ENCODE measurements around the gene PNN.
"Not testable (repeated sequence)": the region's sequence is repeated elsewhere in the genome, so short reads cannot be mapped to it uniquely, and the experiment has no call there.

PNN gene

DNA sequence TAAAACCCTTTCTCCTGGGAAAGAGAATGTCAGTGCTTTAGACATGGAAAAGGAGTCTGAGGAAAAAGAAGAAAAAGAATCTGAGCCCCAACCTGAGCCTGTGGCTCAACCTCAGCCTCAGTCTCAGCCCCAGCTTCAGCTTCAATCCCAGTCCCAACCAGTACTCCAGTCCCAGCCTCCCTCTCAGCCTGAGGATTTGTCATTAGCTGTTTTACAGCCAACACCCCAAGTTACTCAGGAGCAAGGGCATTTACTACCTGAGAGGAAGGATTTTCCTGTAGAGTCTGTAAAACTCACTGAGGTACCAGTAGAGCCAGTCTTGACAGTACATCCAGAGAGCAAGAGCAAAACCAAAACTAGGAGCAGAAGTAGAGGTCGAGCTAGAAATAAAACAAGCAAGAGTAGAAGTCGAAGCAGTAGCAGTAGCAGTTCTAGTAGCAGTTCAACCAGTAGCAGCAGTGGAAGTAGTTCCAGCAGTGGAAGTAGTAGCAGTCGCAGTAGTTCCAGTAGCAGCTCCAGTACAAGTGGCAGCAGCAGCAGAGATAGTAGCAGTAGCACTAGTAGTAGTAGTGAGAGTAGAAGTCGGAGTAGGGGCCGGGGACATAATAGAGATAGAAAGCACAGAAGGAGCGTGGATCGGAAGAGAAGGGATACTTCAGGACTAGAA, 6.1 kb downstream of the PNN start:
- no peak for DNase-seq

DNA sequence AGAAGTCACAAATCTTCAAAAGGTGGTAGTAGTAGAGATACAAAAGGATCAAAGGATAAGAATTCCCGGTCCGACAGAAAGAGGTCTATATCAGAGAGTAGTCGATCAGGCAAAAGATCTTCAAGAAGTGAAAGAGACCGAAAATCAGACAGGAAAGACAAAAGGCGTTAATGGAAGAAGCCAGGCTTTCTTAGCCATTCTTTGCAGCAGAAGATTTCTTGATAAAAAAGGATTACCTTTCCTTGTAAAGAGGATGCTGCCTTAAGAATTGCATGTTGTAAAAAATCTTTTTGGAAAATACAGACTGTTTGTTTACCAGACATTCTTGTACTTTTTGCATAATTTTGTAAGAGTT, 6.6 kb downstream of the PNN start:
- no peak for DNase-seq

DNA sequence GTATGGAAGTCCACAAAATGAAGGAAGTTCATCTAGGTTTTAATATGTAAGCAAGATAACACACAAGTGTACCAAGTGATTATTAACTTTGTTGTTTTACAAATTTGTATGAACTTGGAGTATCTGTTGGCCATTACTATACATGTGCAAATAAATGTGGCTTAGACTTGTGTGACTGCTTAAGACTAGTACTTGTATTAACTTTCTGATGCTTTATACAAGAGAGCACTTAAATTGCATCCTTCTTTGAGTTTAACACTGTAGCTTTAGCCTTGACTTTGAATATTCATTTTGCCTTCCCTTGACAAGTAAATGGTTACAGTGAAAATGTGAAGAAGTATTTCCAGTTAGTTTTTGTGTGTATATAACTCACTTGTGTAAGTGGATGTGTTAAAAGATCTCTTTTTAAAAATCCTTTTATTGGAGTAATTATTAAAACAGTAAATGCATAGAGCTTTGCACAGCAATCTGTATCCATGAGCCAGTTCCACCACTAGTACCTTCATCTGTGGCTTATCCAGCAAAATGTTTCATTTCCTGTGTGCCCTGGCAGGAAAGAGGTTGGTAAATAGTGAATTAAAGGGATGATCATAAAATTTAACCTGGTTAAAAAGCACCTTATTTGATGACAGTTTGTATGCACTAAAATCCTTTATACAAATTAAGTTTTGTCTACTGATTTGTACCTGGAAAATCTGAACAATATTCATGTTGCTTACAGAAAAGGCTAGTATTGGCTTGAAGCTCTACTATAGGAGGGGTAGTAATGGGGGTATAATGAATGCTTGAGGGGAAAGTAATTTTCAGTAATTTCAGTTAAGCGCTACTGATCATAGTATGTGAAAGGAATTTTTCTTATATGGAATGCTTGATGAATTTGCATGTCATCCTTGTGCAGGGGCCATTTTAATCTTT, 8.0 kb downstream of the PNN start:
- DNase-seq, result no peak

DNA sequence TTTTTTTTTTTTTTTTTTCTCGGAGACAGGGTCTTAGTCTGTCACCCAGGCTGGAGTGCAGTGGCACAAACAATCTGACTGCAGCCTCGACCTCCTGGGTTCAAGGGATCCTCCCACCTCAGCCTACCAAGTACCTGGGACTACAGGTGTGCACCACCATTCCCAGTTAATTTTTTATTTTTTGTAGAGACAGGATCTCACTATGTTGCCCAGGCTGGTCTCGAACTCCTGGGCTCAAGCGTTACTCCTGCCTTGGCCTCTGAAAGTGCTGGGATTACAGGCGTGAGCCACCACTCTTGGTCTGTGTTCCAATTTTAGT, 8.6 kb downstream of the PNN start:
- DNase-seq, result not testable (repeated sequence)

DNA sequence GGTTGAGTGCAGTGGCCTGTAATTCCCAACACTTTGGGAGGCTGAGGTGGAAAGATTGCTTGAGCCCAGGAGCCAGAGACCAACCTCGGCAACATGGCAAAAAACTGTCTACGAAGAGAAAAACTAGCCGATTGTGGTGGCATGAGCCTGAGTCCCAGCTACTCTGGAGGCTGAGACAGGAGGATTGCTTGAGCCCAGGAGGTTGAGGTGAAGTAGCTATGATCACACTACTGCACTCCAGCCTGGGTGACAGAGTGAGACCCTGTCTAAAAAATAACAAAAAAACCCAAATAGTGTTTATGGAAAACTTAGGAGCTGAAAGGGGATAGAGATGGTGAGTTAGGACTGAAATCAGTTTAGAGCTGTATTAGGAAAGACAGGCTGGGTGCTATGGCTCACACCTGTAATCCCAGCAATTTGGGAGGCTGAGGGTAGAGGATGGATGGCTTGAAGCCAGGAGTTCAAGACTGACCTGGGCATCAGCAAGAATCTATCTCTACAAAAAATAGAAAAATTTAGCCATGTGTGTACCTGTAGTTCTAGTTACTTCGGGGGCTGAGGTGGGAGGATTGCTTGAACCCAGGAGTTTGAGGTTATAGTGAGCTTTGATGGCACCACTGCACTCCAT, 9.7 kb downstream of the PNN start:
- DNase-seq, result no peak

DNA sequence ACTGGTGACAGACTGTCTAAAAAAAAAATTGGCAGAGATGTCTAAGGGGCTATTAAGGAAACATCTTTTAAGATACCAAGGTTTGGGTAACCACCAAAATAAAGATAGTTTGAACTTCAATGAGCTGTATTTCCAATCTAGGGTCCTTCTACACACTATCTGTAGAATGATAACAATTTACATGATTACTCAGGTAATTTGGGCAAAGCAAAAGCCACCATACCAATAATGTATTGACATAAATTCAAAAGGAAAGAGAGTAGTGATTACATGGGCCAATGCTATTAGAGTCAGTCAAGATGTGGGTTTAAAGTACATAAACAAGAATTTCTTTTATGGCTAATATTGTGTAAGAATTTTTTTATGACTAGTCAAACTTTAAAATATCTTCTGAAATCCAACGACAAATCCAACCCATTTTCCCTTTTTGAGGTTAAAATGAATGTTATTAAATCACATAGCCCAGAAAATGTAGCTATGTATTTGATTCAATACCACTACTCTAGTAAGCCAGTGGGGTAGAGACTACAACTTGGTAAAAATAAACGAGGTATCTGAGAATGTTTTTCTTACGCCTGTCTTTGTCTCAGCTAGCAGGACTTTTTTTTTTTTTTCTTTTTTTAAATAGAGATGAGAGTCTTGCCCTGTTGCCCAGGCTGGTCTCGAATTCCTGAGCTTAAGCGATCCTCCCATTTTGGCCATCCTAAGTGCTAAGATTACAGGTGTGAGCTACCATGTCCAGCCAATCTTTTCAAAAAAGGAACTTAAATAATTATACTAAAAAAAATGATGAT, 10.4 kb downstream of the PNN start:
- DNase-seq, result no peak

DNA sequence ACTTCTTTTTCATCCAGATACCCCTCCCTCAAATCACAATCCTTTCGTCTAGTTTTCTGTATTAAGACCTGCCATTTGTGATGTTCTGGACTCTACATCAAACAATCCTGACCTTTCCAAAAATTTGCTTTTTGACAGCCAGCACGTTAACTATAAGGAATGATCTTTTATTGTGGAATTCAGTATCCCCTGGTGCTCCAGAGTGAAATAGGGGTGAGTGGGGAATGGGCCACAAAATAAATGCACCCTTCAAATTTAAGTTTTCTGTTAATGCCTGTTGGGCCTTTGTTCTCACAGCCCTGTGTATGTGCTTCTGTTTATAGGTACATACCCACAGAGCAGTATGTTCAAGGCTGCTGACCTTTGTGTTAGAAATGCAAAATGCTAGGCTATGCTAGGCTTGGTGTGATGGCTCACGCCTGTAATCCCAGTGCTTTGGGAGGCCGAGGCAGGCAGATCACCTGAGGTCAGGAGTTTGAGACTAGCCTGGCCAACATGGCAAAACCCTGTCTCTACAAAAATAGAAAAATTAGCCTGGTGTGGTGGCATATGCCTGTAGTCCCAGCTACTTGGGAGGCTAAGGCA, 12.0 kb downstream of the PNN start:
- DNase-seq, result no peak

DNA sequence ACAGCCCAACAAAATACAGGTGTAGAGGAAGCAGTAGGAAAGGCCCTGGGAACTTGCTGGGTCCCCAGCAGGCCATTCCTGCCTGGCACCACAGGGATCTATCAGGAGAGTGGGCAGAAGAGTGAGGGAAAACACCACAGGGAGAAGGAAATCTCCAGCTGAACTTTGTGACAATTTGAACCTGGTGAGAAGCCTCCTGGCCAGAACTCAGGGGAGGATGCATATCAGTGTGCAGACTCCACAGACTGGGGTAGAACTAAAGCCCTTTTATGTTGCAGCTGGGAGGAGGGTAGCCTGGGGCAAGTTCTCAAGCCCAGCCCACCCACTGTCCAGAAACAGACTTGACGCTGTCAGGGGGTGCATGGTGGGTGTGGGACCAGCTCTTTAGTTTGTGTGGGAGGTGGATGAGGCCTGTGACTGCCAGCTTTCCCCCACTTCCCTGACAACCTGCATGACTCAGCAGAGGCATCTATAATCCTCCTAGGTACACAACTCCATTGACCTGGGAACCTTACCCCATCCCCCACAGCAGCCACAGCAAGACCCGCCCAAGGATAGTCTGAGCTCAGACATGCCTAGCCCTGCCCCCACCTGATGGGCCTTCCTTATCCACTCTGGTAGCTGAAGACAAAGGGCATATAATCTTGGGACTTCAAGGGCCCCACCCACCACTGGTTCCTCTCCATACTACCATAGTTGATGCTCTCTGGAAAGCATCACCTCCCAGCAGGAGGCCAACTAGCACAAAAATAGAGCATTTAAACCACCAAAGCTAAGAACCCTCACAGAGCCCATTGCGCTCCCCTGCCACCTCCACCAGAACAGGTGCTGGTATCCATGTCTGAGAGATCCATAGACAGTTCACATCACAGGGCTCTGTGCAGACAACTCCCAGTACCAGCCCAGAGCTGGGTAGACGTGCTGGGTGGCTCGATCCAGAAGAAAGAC, 28.9 kb downstream of the PNN start:
- no peak for DNase-seq

DNA sequence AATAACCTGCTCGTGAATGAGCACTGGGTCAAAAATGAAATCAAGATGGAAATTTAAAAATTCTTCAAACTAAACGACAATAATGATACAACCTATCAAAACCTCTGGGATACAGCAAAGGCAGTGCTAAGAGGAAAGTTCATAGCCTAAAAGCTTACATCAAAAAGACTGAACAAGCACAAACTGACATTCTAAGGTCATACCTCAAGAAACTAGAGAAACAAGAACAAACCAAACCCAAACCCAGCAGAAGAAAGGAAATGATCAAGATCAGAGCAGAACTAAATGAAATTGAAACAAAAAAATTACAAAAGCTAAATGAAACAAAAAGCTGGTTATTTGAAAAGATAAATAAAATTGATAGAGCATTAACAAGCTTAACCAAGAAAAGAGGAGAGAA, 32.4 kb downstream of the PNN start:
- not testable (repeated sequence) for DNase-seq

DNA sequence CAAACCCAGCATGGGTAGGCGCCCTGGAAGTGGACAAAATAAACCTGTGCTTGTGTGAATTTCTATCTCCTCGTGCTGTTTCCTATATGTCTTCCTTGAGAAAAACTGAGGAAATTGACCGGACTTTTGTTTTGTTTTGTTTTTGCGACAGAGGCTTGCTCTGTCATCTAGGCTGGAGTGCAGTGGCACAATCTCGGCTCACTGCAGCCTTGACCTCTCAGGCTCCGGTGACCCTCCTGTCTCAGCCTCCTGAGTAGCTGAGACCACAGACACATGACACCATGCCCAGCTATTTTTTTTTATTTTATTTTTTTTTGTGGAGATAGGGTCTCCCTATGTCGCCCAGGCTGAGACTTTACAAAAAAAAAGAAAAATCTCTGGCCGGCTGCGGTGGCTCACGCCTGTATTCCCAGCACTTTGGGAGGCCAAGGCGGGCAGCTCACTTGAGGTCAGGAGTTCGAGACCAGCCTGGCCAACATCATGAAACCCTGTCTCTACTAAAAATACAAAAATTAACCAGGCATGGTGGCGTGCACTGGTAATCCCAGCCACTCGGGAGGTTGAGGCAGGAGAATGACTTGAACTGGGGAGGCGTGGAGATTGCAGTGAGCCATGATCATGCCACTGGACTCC, 36.2 kb downstream of the PNN start:
- DNase-seq, result no peak

DNA sequence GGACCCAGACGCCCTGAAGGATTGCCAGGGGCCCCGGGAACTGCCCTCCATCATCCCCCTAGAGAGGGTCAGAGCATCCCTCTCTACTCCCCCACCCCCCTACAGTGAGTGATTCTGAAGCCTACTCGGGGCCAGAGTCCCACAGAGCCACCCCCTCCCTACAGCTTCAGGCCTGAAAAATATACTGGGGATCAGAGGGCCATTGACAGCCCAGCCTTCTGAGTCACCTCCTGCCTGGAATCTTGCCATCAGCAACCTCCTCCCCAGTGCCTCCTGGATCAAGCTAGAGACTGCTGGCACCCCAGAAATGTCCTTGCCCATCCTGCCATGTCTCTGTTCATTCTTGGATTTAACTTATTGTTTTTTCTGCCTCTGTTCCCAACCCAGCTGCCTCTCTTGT, 37.0 kb downstream of the PNN start:
- DNase-seq, result no peak

DNA sequence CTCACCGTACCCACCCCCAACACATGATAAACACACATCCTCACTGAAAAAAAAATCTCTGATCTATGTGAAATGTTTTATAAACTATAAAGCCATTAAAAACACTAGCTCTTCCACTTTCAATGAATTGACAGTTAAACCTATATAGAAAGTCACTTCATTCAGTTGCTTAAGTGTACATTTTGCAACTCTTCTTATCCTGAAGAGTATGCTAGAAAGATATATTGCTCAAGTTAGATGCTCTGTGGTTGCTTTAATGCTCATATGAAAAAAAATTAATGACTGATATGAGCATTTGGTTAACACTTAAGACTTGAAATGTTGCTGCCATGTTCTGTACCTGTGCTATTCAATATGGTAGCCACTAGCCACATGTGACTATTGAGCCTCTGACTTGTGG, 37.6 kb downstream of the PNN start:
- DNase-seq, result no peak

DNA sequence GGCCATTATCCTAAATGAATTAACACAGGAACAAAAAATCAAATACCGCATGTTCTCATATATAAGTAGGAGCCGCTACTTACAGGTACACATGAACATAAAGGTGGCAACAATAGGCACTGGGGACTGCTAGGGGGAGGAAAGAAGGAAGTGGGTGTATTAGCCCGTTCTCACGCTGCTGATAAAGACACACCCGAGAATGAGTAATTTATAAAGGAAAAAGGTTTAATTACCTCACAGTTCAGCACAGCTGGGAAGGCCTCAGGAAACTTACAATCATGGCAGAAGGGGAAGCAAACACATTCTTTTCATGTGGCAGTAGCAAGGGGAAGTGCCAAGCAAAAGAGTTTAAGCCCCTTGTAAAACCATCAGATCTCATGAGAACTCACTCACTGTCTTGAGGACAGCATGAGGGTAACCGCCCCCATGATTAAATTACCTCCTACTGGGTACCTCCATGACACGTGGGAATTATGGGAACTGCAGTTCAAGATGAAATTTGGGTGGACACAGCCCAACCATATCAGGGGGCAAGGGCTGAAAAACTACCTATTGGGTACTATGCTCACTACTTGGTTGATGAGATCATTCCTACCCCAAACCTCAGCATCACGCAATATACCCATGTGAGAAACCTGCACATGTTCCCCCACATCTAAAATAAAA, 42.3 kb downstream of the PNN start:
- no peak for DNase-seq

DNA sequence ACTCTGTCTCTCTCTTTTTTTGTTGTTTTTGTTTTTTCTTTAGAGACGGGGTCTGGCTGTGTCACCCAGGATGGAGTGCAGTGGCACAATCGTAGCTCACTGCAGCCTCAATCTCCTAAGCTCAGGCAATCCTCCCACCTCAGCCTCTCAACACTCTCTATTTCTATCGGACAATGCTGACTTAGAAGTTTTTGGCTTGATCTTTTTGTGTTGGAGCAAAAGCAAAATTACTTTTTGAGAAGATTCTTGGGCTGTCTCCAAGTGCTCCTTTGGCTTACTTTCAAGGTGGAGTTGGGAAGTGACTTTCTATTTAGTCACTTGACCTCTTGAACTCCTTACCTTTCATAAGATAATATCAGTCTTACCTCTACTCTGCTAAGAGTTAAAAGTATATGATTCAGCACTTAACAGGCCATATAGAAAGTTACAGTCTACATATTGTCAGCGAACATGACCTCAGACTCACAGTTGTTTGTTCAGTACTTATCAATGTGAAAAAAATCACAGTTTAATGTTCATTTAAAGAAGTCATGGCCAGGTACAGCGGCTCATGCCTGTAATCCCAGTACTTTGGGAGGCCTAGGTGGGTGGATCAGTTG, 43.2 kb downstream of the PNN start:
- DNase-seq, result no peak

DNA sequence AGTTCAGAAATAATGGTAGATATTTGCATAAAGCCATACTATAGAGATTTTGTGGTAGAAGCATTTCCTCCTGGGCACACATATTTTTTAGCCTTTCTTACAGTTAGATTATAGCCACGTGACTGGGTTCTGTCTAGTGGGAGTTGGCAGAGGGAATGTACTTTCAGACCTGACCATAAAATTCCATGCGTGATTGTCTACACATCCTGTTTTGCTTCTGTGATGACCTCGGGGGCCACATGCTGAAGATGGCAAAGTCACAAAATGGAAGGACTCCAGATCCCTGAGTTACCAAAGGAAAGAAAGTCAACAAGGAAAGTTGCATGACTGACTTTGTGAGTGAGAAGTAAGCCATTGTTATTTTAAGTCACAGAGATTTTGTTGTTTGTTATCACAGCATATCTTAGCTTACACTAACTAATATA, 44.0 kb downstream of the PNN start:
- no peak for DNase-seq

DNA sequence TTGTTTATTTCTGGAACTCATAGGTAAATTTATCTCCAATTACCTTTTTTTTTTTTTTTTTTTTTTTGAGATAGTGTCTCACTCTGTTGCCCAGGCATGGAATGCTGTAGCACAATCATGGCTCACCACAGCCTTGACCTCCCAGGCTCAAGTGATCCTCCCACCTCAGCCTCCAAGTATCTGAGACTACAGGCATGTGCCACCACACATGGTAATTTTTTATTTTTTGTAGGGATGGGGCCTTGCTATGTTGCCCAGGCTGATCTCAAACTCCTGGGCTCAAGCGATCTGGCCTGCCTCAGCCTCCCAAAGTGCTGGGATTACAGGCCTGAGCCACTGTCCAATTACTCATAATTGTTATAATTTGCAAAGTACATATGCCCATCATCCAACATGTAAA, 45.4 kb downstream of the PNN start:
- not testable (repeated sequence) for DNase-seq

DNA sequence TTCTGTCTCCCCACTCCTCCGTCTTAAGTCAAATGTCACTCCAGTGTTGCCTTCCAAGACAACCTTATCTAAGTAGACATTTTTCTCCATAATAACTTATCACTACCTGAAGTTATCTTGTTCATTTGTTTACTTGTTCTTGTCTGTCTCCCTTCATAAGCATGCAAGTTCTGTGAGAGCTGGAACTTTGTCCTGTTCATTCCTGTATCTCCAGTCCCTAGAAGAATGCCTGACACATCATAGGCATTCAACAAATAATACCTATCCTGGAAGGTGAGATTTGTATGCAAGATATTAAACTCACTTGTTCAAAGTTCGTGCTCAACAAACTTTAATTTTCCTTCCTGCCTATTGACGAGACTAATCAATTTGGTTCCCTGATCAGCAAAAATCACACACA, 53.0 kb downstream of the PNN start:
- DNase-seq, result no peak

DNA sequence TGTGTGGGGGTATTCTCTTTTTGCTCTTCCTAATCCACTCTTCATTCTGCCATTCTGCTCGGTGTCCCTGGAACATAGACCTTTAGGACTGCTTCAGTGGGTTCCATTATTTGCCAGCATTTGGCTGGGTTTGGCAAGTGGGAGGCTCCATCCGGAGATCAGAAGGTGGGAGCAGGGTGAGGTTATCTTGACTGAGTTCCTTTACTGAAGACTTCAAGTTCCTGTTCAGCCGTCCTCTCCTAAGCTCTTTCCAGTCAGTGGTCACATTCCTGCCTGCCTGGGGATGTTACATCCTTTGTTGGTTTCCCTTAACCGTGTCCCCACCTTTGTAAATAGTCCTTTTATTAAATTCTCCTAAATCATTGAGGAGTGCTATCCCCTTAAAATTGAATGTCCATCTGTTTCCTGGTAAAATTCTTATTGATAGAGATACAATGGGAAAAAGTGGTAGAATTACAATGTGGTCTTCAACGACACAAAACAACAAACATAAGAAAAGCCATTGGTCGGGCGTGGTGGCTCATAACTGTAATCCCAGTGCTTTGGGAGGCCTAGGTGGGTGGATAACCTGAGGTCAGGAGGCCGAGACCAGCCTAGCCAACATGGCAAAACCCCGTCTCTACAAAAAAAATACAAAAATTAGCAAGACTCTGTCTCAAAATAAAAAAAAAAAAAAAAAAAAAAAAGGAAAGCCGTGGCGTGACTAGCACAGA, 53.6 kb downstream of the PNN start:
- no peak for DNase-seq

DNA sequence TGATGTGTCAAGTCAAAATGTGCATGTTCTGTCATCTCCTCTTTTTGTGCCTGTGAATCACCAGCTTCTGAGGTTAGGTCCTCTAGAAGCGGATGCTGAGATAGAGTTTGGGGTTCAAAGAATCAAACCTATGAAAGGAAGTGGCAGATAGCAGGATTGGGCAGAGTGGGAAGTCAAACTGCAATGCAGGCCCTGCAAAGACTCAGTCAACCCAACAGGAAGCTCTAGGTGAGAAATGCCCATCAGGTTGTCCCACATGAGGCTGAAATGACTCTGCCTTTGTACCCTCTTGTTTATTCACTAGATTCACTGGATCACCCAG, 54.1 kb downstream of the PNN start:
- no peak for DNase-seq

DNA sequence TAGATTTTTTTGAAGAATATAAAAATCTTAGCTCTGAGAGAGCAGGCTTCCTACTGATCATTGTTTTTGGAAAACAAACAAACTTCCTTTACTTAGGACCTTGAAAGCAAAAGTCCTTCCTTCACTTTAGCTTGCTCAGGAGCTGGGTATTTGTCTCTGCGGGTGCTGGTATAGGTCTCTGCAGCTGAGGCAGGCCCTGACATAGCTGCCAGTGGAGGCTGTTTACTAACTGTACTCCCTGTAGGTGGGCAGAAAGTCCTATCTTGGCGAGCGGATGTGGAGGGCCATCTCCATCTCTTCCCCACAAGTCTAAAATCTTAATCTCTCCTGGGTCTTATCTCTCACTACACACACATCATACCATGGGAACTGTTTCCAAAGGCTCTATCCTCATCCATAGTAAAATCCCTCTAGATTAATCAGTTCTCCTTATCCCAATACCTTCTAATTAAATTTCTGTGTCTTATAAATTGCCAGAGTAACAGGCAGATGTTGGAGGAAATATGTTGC, 54.6 kb downstream of the PNN start:
- no peak for DNase-seq

Measured in NCI-H1694 (cell line).